LNCaP clone FGC (cell line): ENCODE results near the gene CCDC15.

Source experiments
- DNase-seq: peaks from one replicate; pipeline ENCODE4 v3.0.0-alpha.2; 2011; ENCODE audit warnings: low read depth
- H3K4me3 ChIP-seq: 2 replicates; pipeline ENCODE4 v1.5.1; 2011; ENCODE audit warnings: mild to moderate bottlenecking, low read depth, low read length, control low read depth
- CTCF ChIP-seq: IDR thresholded peaks from 2 replicates; pipeline ENCODE4 v1.5.1; 2012; ENCODE audit warnings: mild to moderate bottlenecking; ENCODE audit not compliant: control insufficient read depth, insufficient read depth; ENCODE audit errors: extremely low read depth

CCDC15 gene

GRCh38 chr11:125072218-125072960 is 118.4 kb downstream of the CCDC15 start:
- DNase-seq: no peak
- H3K4me3 ChIP-seq: no peak overlapping the region
- TF ChIP-seq CTCF: no peak

- DNase-seq: no peak
- H3K4me3 ChIP-seq: no peak overlapping the region
- no peak for TF ChIP-seq CTCF
Measured at GRCh38 chr11:125072961-125073590, 119.1 kb downstream of the CCDC15 start.

GRCh38 chr11:125073616-125074483 is 119.8 kb downstream of the CCDC15 start:
- H3K4me3 ChIP-seq: no peak overlapping the region
- no peak for DNase-seq
- TF ChIP-seq CTCF: no peak

GRCh38 chr11:125074511-125075241 is 120.7 kb downstream of the CCDC15 start:
- no peak overlapping the region for H3K4me3 ChIP-seq
- TF ChIP-seq CTCF: no peak
- no peak for DNase-seq

GRCh38 chr11:125075242-125075625 is 121.2 kb downstream of the CCDC15 start:
- H3K4me3 ChIP-seq: no peak overlapping the region
- TF ChIP-seq CTCF: no peak
- no peak for DNase-seq

- DNase-seq: no peak
- H3K4me3 ChIP-seq: no peak overlapping the region
- no peak for TF ChIP-seq CTCF
Measured at GRCh38 chr11:125075900-125076317, 121.9 kb downstream of the CCDC15 start.
